OCI-LY3 (cell line): ENCODE data around the gene HOXB3.

Source experiments
- H2AFZ ChIP-seq: fragments of 200-600, 300-600 bp; shearing (Covaris generic); 2 replicates; pipeline ENCODE4 v1.6.0; 2014; ENCODE audit warnings: antibody characterized with exemption, low read depth, low read length
- H3K27ac ChIP-seq: fragments of 200-600, 300-600 bp; sonication (generic); 2 replicates; pipeline ENCODE4 v1.5.1; 2014; ENCODE audit warnings: mild to moderate bottlenecking, low read length, moderate library complexity, mixed read lengths
- H3K27me3 ChIP-seq: fragments of 200-600, 300-600 bp; sonication (generic); 2 replicates; pipeline ENCODE4 v1.6.1; 2014; ENCODE audit warnings: low read depth, low read length, mixed read lengths
- H3K36me3 ChIP-seq: fragments of 200-600, 300-600 bp; sonication (generic); replicated peaks from 2 replicates; pipeline ENCODE3; 2014; ENCODE audit warnings: low read depth, low read length, mixed read lengths
- H3K4me1 ChIP-seq: fragments of 300-600, 200-600 bp; sonication (generic); 2 replicates; pipeline ENCODE4 v1.6.1; 2014; ENCODE audit warnings: low read length, mixed read lengths
- H3K4me2 ChIP-seq: fragments of 200-600, 300-600 bp; sonication (generic); 2 replicates; pipeline ENCODE4 v1.6.1; 2014; ENCODE audit warnings: low read length, mixed read lengths
- H3K4me3 ChIP-seq: fragments of 300-600, 200-600 bp; sonication (generic); 2 replicates; pipeline ENCODE4 v1.5.1; 2014; ENCODE audit warnings: antibody characterized with exemption, mild to moderate bottlenecking, low read length, moderate library complexity
- H3K79me2 ChIP-seq: fragments of 300-600, 200-600 bp; shearing (Covaris generic); 2 replicates; pipeline ENCODE4 v1.6.1; 2014; ENCODE audit warnings: mild to moderate bottlenecking, low read length, mixed read lengths
- H3K9ac ChIP-seq: fragments of 300-600, 200-600 bp; shearing (Covaris generic); 2 replicates; pipeline ENCODE4 v1.6.0; 2014; ENCODE audit warnings: mild to moderate bottlenecking, low read length, moderate library complexity
- H3K9me3 ChIP-seq: fragments of 200-600, 300-600 bp; shearing (Covaris generic); 2 replicates; pipeline ENCODE4 v1.6.1; 2014; ENCODE audit warnings: low read length, mixed read lengths; ENCODE audit not compliant: insufficient read depth
- H4K20me1 ChIP-seq: fragments of 200-600, 300-600 bp; sonication (generic); 2 replicates; pipeline ENCODE4 v1.6.1; 2016; ENCODE audit warnings: low read length, mixed read lengths; ENCODE audit not compliant: insufficient read depth
- EZH2phosphoT487 ChIP-seq: fragments of 200-600 bp; shearing (Covaris generic); IDR thresholded peaks from 2 replicates; pipeline ENCODE4 v1.6.1; 2018; ENCODE audit warnings: antibody characterized with exemption, mixed run types, low read depth
- TF ChIP-seq, protein P1 (sequence below): fragments of 200-600, 300-600 bp; sonication (generic); IDR thresholded peaks from 2 replicates; pipeline ENCODE4 v1.5.1; 2014; ENCODE audit warnings: antibody characterized with exemption, low read length, low read depth

Gene HOXB3

DNA sequence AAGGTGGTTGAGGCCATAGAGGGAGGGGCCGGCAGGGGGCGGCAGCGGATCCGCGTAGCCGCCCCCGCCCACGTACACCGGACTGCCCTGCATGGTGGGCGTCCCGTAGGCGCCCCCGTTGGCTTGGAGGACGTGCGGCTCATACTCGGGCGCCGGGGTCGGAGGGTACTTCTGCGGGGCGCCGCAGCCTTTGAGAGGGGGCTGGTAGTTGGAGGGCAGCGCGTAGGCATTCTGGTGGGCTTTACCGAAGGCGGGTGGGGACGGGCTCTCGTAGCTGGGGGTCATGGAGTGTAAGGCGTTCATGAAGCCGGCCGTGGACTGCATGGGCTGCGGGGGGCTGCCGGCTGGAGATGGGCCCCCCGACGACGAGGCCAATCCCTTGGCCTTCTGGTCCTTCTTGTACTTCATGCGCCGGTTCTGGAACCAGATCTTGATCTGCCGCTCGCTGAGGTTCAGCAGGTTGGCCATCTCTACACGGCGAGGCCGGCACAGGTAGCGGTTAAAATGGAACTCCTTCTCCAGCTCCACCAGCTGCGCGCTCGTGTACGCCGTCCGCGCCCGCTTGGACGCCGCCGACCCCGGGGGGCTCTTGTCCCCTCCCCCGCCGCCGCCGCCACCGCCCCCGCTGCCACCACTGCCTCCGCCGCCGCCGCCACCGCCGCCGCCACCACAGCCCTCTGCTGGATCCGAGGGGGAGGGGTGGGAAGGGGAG lies 39.4 kb downstream of the HOXB3 start:
- H3K27me3 ChIP-seq, result no peaks in the 10 kb centered on the region
- no peak overlapping the region for H3K9ac ChIP-seq
- TF ChIP-seq, protein P1, sequence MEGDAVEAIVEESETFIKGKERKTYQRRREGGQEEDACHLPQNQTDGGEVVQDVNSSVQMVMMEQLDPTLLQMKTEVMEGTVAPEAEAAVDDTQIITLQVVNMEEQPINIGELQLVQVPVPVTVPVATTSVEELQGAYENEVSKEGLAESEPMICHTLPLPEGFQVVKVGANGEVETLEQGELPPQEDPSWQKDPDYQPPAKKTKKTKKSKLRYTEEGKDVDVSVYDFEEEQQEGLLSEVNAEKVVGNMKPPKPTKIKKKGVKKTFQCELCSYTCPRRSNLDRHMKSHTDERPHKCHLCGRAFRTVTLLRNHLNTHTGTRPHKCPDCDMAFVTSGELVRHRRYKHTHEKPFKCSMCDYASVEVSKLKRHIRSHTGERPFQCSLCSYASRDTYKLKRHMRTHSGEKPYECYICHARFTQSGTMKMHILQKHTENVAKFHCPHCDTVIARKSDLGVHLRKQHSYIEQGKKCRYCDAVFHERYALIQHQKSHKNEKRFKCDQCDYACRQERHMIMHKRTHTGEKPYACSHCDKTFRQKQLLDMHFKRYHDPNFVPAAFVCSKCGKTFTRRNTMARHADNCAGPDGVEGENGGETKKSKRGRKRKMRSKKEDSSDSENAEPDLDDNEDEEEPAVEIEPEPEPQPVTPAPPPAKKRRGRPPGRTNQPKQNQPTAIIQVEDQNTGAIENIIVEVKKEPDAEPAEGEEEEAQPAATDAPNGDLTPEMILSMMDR, result no peak
- TF ChIP-seq EZH2phosphoT487, result no peak

DNA sequence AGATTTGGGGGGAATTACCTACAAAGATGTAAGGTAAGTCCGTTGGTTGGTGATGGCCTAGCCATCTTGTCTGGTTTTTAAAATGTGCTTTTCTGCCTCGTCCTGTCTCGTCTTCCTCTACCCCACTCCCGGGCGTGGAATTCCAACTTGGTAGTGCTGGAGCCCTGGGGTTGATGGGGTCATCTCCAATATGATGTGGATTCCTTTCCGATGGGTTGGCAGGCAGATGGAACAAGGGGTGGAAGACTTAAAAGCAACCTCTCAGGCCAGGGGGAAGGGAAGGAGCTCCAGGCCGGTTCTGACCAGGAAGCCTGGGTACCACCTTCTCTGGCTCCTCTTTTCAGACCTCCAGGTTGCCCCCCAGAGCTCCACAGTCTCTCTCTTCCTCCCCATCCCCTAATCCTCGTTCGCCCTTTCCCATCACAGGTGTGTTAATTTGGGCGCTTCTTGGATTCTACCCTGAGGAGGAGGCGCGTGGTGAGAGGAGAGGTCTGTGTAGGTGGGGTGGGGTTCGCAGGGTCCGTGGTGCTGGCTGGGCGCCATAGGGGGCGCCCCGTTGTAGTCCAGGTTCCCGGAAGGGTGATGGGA lies 40.0 kb downstream of the HOXB3 start:
- Histone ChIP-seq H3K4me3 (no peak overlapping the region), H3K27ac (no peak overlapping the region), H4K20me1 (no peaks in the 10 kb centered on the region), H3K9ac (no peak overlapping the region), H3K4me1 (peaks cover 42% of the 10 kb centered on the region), H3K36me3 (peaks cover 24% of the 10 kb centered on the region), H3K27me3 (no peaks in the 10 kb centered on the region), H2AFZ (no peak overlapping the region), H3K9me3 (no peaks in the 10 kb centered on the region), H3K4me2 (no peak overlapping the region), H3K79me2 (peaks cover 38% of the 10 kb centered on the region)
- TF ChIP-seq, protein P1, result no peak
- no peak for TF ChIP-seq EZH2phosphoT487

More for the DNA sequence above, 39.4 kb downstream of the HOXB3 start:
- no peak overlapping the region for H2AFZ ChIP-seq
- no peak overlapping the region for H3K27ac ChIP-seq
- H3K79me2 ChIP-seq, result peaks cover 33% of the 10 kb centered on the region
- peaks cover 36% of the 10 kb centered on the region for H3K4me1 ChIP-seq
- no peak overlapping the region for H3K4me3 ChIP-seq
- H3K36me3 ChIP-seq, result peaks cover 24% of the 10 kb centered on the region
- no peaks in the 10 kb centered on the region for H3K9me3 ChIP-seq
- no peak overlapping the region for H3K4me2 ChIP-seq
- H4K20me1 ChIP-seq, result no peaks in the 10 kb centered on the region

DNA sequence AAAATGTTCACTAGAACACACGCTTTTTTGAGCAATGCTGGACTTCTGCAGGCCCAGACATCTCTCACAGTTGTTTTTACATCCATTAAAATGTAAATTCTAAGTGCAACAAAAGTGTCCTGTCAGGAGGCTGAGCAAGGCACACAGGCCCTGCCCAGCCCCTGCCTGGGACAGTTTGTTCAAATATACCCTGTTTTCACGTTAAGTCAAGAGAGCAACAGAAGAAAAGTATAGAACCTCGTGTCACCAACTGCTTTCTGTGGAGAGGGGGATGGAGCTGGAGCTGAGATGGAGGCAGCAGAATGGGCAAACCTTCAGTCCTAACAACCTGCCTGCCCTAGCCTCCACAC lies 40.8 kb downstream of the HOXB3 start:
- H3K4me2 ChIP-seq, result no peak overlapping the region
- no peaks in the 10 kb centered on the region for H3K9me3 ChIP-seq
- H3K4me1 ChIP-seq, result peaks cover 38% of the 10 kb centered on the region
- no peak overlapping the region for H3K4me3 ChIP-seq
- H2AFZ ChIP-seq, result no peak overlapping the region
- H3K79me2 ChIP-seq, result peaks cover 38% of the 10 kb centered on the region
- TF ChIP-seq, protein P1, result no peak
- no peak for TF ChIP-seq EZH2phosphoT487
- no peak overlapping the region for H3K9ac ChIP-seq
- no peak overlapping the region for H3K27ac ChIP-seq
- no peaks in the 10 kb centered on the region for H4K20me1 ChIP-seq
- peaks cover 21% of the 10 kb centered on the region for H3K36me3 ChIP-seq
- H3K27me3 ChIP-seq, result no peaks in the 10 kb centered on the region

DNA sequence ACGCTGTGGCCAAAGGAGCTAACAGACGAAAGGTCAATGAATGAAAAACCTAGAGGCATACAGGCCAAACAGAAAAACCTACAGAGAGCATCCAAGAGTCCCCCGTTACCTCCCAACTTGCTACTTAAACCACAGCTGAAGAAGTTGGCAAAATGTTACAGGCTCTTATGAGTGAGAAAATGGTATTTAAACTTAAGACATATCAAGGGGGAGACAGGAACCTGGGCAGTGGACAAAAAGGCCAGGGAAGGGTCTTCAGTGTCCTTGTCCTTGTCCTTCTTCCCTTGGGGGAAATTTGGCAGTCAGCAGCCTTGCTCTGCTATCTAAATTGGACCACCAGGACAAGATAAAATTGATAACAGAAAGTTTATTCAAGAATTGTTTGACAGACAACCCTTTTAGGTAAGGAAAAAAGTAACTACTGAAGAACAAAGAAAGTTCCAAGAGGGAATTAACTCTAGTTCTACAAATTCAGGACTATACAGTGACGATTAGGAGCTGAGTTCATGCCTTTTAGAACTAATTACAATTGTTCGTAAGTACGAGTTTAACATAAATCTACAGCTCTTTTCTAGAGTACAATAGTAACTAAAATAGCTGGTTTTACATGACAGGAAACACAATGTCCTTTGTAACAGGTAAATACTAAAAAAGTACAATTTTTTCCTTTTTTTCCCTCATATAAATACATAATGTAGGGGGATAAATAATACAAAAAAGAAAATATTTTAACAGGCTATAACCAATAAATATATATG lies 41.3 kb downstream of the HOXB3 start:
- TF ChIP-seq, protein P1, result no peak
- no peak for TF ChIP-seq EZH2phosphoT487
- Histone ChIP-seq H3K4me2 (no peak overlapping the region), H3K36me3 (peaks cover 18% of the 10 kb centered on the region), H4K20me1 (no peaks in the 10 kb centered on the region), H3K9ac (no peak overlapping the region), H3K4me1 (peaks cover 33% of the 10 kb centered on the region), H3K79me2 (peaks cover 38% of the 10 kb centered on the region), H3K4me3 (no peak overlapping the region), H3K27me3 (no peaks in the 10 kb centered on the region), H3K9me3 (no peaks in the 10 kb centered on the region), H2AFZ (no peak overlapping the region), H3K27ac (no peak overlapping the region)
